ENCODE results near the gene TRABD2A.
A peak's percentile ranks its signal among the peaks of the same experiment; 100 is the strongest.
"Not testable (repeated sequence)": the region's sequence is repeated elsewhere in the genome, so short reads cannot be mapped to it uniquely, and the experiment has no call there.

The TRABD2A gene, protein sequence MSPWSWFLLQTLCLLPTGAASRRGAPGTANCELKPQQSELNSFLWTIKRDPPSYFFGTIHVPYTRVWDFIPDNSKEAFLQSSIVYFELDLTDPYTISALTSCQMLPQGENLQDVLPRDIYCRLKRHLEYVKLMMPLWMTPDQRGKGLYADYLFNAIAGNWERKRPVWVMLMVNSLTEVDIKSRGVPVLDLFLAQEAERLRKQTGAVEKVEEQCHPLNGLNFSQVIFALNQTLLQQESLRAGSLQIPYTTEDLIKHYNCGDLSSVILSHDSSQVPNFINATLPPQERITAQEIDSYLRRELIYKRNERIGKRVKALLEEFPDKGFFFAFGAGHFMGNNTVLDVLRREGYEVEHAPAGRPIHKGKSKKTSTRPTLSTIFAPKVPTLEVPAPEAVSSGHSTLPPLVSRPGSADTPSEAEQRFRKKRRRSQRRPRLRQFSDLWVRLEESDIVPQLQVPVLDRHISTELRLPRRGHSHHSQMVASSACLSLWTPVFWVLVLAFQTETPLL
- 15.4 to 73.8 (median 29.8) reads per million in 9 experiments for total RNA-seq

GRCh38 chr2:84880645-84881521 lies at the start of gene TRABD2A:
TRABD2A (minus strand) TSS chr2:84881084; CDS start chr2:84881039, 45 bp downstream.
- Mint-ChIP-seq H3K4me3 (peak within 1 kb of the TSS; percentile 94 to 95), H3K9me3 (no peaks in the 10 kb centered on the region), H3K36me3 (ENCODE audit: insufficient read depth) (peaks cover 6% of the 10 kb centered on the region), H3K27ac (peak within 1 kb of the TSS; percentile 92 to 95), H3K27me3 (no peaks in the 10 kb centered on the region), H3K4me1 (ENCODE audit: low read depth in 2 of 2) (peaks cover 26 to 35% of the 10 kb centered on the region in 2 donors)
- ATAC-seq (replicated peaks) (peak; percentile 57), DNase-seq (peak in 2 of 3 experiments; percentile 25 to 32)

DNA sequence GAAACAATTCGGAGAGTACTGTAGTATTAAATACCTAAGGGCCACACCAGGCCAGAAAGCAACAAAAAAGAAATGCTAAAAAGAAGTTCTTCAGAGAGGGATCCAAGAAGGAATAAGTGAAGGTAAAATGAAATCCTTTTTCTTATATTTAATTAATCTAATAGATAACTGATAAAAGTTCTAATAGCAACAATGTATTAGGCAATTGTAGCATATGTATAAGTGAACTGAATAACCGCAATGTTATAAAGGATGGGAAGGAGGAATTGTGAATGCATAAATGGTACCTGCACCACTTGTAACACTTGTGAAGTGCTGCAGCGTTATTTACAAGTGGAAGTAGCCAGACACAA lies 46.4 kb upstream of the TRABD2A start:
- Mint-ChIP-seq H3K27ac (peak overlapping the region; percentile 79 to 89), H3K4me1 (ENCODE audit: low read depth in 2 of 2) (peaks cover 23 to 26% of the 10 kb centered on the region in 2 donors), H3K9me3 (no peaks in the 10 kb centered on the region), H3K27me3 (no peaks in the 10 kb centered on the region), H3K4me3 (peak overlapping the region; percentile 89 to 95), H3K36me3 (ENCODE audit: insufficient read depth) (peaks cover 15% of the 10 kb centered on the region)
- no peak for ATAC-seq (replicated peaks)
- no peak for DNase-seq

- peaks cover 22 to 26% of the 10 kb centered on the region in 2 donors for H3K4me1 Mint-ChIP-seq (ENCODE audit: low read depth in 2 of 2)
Observed at GRCh38 chr2:84925724-84926376, 45.0 kb upstream of the TRABD2A start.

DNA sequence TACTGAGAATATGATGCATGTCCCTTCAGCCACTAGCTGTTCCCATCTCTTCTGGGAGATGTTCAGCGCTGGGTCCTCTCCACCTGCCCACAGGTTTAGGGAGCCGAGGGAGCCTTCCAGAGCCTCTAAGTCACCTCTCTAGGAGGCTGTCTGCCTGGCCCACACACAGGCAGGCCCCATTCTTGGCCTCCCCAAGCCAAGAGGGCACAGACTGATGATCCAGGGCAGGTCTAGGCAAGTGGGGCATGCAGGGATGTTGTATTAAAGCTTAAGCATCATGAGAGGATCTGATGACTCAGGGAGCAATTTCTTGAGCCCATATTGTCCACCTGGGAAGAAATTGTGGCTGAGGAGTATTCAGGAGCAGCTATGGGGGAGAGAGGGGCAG lies 44.4 kb upstream of the TRABD2A start:
- ATAC-seq (replicated peaks) (no peak), DNase-seq (no peak)
- H3K9me3 Mint-ChIP-seq = no peaks in the 10 kb centered on the region
- H3K36me3 Mint-ChIP-seq (ENCODE audit: insufficient read depth) = peaks cover 15% of the 10 kb centered on the region
- no peaks in the 10 kb centered on the region for H3K27me3 Mint-ChIP-seq
- peaks cover 24 to 26% of the 10 kb centered on the region in 2 donors for H3K4me1 Mint-ChIP-seq (ENCODE audit: low read depth in 2 of 2)
- H3K27ac Mint-ChIP-seq = peak overlapping the region; percentile 79 to 89
- H3K4me3 Mint-ChIP-seq = peak overlapping the region; percentile 89 to 95

More at GRCh38 chr2:84925724-84926376, 45.0 kb upstream of the TRABD2A start:
- H3K9me3 Mint-ChIP-seq = no peaks in the 10 kb centered on the region
- no peaks in the 10 kb centered on the region for H3K27me3 Mint-ChIP-seq
- DNase-seq = peak; percentile 96 to 98 (median 96)
- peak; percentile 86 for ATAC-seq (replicated peaks)
- H3K4me3 Mint-ChIP-seq = peak overlapping the region; percentile 89 to 95
- H3K36me3 Mint-ChIP-seq (ENCODE audit: insufficient read depth) = peaks cover 15% of the 10 kb centered on the region
- peak overlapping the region; percentile 79 to 89 for H3K27ac Mint-ChIP-seq

DNA sequence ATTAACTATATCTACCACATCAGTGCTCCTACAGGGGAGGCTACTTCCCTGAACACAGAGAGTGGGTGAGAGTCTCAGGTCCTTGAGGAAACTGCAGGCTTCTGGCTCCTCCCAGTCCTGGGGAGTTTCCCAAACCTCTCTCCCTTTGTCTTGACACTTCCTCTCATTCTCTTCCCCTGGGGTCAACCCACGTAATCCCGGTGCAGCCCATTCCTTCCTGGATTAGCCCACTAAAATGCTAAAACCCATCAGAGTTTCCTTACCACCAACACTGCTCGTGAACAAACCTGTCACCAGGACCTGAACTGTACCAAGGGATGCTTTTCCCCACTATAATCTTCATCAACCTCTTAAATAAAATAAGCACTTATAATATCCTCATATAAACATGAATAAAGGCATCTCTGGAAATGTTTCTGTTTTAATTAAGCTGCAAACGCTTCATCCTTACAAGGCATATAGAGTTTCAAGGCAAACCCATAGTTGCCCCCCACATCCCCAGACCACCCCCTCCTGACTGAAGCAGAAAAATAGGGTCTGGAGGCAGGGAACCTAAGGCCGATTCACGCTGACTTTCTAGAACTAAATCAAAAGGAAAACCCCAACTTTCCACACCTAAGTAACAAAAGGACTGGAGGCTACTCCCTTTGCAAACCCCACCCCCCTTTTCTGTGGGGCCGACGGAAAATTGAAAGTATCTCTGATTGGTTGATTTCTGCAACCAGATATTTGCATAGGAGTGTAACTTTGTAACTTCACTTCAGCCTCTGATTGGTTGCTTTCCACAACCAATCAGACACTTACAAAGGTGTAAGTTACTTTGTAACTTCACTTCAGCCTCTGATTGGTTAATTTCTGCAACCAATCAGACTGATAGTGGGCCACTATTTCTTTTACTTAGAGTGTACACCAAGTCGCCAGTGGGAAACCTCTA lies 43.6 kb upstream of the TRABD2A start:
- peaks cover 24 to 26% of the 10 kb centered on the region in 2 donors for H3K4me1 Mint-ChIP-seq (ENCODE audit: low read depth in 2 of 2)
- H3K27ac Mint-ChIP-seq = peak overlapping the region; percentile 6 to 79
- H3K4me3 Mint-ChIP-seq = peak overlapping the region in 1 of 2 donors; percentile 41
- H3K27me3 Mint-ChIP-seq = no peaks in the 10 kb centered on the region
- DNase-seq (no peak), ATAC-seq (replicated peaks) (no peak)
- H3K9me3 Mint-ChIP-seq = no peaks in the 10 kb centered on the region
- H3K36me3 Mint-ChIP-seq (ENCODE audit: insufficient read depth) = peaks cover 15% of the 10 kb centered on the region

- Mint-ChIP-seq H3K9me3 (no peaks in the 10 kb centered on the region), H3K27me3 (no peaks in the 10 kb centered on the region), H3K4me1 (ENCODE audit: low read depth in 2 of 2) (peaks cover 24 to 26% of the 10 kb centered on the region in 2 donors), H3K36me3 (ENCODE audit: insufficient read depth) (peaks cover 15% of the 10 kb centered on the region), H3K4me3 (no peak overlapping the region), H3K27ac (no peak overlapping the region)
- ATAC-seq (replicated peaks) (no peak), DNase-seq (no peak)
Observed at GRCh38 chr2:84923009-84923408, 42.1 kb upstream of the TRABD2A start.

DNA sequence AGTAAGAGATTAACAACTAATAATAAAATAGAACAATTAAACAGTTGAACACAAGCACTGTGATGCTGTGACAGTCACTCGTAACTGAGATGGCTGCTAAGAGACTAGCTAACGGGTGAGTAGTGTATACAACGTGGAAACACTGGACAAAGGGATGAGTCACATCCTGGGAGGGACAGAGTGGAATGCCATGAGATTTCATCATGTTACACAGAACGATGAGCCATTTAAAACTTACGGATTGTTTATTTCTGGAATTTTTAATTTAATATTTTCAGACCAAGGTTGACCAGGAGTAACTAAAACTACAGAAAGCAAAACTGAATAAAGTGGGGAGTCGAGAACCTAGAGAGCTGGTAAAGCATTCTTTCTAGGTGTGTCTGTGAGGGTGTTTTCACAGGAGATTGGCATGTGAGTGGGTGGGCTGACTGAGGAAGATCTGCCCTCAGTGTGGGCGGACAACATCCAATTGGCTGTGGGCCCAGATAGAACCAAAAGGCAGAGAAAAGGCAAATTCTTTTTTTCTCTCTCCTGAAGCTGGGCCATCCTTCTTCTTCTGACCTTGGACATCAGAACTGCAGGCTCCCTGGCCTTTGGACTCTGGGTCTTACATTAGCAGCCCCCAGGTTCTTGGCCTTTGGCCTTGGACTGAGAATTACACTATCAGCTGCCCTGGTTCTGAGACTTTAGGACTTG lies 39.1 kb upstream of the TRABD2A start:
- Mint-ChIP-seq H3K4me1 (ENCODE audit: low read depth in 2 of 2) (peaks cover 6 to 7% of the 10 kb centered on the region in 2 donors), H3K36me3 (ENCODE audit: insufficient read depth) (no peaks in the 10 kb centered on the region), H3K4me3 (no peak overlapping the region), H3K27me3 (no peaks in the 10 kb centered on the region), H3K9me3 (no peaks in the 10 kb centered on the region), H3K27ac (peak overlapping the region in 1 of 2 donors; percentile 17)
- DNase-seq (no peak), ATAC-seq (replicated peaks) (no peak)

DNA sequence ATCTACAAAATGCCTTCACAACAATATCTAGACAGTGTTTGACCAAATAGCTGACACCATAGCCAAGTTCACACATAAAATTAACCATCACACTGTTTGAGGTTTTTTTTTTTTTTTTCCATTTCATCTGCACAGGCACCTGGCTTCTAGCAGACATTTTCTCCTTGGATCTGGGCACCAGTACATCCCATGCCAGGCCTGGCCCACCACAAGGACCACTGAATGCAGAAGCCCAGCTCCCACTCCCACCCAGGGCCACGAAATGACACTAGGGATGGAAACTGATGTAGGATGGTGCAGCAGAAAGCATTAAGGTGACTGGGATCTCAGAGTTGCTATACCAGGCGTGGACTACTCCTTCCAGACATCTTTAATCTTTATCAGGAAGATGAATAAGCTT lies 37.5 kb upstream of the TRABD2A start:
- H3K9me3 Mint-ChIP-seq = no peaks in the 10 kb centered on the region
- no peaks in the 10 kb centered on the region for H3K27me3 Mint-ChIP-seq
- ATAC-seq (replicated peaks) (no peak), DNase-seq (no peak)
- H3K4me3 Mint-ChIP-seq = no peak overlapping the region
- peaks cover 0 to 2% of the 10 kb centered on the region in 2 donors for H3K4me1 Mint-ChIP-seq (ENCODE audit: low read depth in 2 of 2)
- no peak overlapping the region for H3K27ac Mint-ChIP-seq
- H3K36me3 Mint-ChIP-seq (ENCODE audit: insufficient read depth) = no peaks in the 10 kb centered on the region

DNA sequence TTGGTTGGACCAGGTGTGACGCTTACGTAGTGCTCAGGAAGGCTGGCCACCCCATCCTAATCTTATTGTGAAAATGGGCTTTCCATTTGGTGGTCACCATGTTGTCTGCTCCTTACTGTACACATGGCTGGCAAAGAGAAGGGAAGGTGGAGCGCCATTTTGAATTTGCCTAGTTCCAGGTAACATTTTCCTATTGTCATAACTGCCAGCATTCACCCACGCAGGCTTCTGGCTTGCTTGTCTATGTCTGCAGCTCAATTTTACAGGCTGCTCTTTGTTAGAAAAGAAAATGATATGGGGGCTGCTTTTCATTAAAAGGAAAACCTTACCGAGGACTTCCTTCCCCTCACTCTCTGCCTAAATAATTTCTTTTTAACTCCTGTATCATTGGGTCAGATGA lies 36.9 kb upstream of the TRABD2A start:
- H3K27ac Mint-ChIP-seq; ATAC-seq (replicated peaks); H3K9me3 Mint-ChIP-seq; H3K4me1 Mint-ChIP-seq (ENCODE audit: low read depth in 2 of 2); DNase-seq; H3K36me3 Mint-ChIP-seq (ENCODE audit: insufficient read depth); H3K27me3 Mint-ChIP-seq; H3K4me3 Mint-ChIP-seq: not testable (repeated sequence)

- not testable (repeated sequence) for H3K4me1 Mint-ChIP-seq (ENCODE audit: low read depth in 2 of 2); DNase-seq; H3K27ac Mint-ChIP-seq; H3K36me3 Mint-ChIP-seq (ENCODE audit: insufficient read depth); H3K4me3 Mint-ChIP-seq; H3K27me3 Mint-ChIP-seq; H3K9me3 Mint-ChIP-seq; ATAC-seq (replicated peaks)
Observed at GRCh38 chr2:84915675-84916074, 34.8 kb upstream of the TRABD2A start.

GRCh38 chr2:84914334-84914733 lies 33.5 kb upstream of the TRABD2A start:
- Mint-ChIP-seq H3K27ac (no peak overlapping the region), H3K36me3 (ENCODE audit: insufficient read depth) (peaks cover 8% of the 10 kb centered on the region), H3K4me1 (ENCODE audit: low read depth in 2 of 2) (peaks cover 7 to 8% of the 10 kb centered on the region in 2 donors), H3K27me3 (no peaks in the 10 kb centered on the region), H3K4me3 (no peak overlapping the region), H3K9me3 (peaks cover 5 to 7% of the 10 kb centered on the region in 2 donors)
- ATAC-seq (replicated peaks) (no peak), DNase-seq (no peak)

DNA sequence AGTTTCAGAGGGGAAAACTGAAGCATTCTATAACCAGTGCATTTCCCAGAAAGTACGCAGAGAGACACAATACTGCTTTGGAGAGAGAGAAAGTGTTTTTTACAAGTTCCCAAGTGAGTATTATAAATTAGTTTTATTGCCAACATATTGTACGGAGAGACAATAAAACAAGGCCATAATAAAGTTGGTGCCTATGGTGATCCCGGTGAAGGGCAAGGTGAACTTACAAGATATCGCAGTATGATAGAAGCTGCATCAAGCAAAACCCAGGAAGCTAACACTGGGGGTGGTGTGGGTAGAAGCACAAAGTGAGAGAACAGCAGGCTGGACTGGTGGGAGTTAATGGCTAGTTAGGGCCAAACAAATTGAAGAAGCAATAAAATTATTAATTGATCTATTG lies 32.1 kb upstream of the TRABD2A start:
- H3K36me3 Mint-ChIP-seq (ENCODE audit: insufficient read depth) = peaks cover 16% of the 10 kb centered on the region

More for the DNA sequence above, 32.1 kb upstream of the TRABD2A start:
- Mint-ChIP-seq H3K4me3 (no peak overlapping the region), H3K27ac (no peak overlapping the region), H3K9me3 (peaks cover 8 to 10% of the 10 kb centered on the region in 2 donors), H3K27me3 (no peaks in the 10 kb centered on the region), H3K4me1 (ENCODE audit: low read depth in 2 of 2) (peaks cover 19 to 20% of the 10 kb centered on the region in 2 donors)
- ATAC-seq (replicated peaks) (no peak), DNase-seq (no peak)
